Naive thymus-derived CD4-positive, alpha-beta T cell (primary cell): ENCODE data around the gene SOST. TPM values are rescaled to one million over a fixed set of nuclear protein-coding genes. Genes with fewer than 3 reads are reported as not detected.

Experiments used
- ATAC-seq: fragments of 150-1000 bp; cut with Tn5 transposase; 2 replicates; pipeline ENCODE4 v1.10.0; 2021; ENCODE audit warnings: mild to moderate bottlenecking, moderate library complexity
- CTCF ChIA-PET: fragments of 350-600 bp; sonication (Branson Sonifier 250); formaldehyde crosslinking; loops from one replicate; lab custom pipeline; 2021; ENCODE audit warnings: antibody characterized with exemption; lab: Charles Lee
- POLR2A ChIA-PET: fragments of 350-600 bp; sonication (Branson Sonifier 250); formaldehyde crosslinking; loops from one replicate; lab custom pipeline; 2021; ENCODE audit warnings: antibody characterized with exemption, inconsistent platforms; lab: Charles Lee
- DNase-seq, 9 donors: peaks; one replicate each; pipeline versions ENCODE4 v3.0.0 to v3.0.0-alpha.2; 2020 to 2022; ENCODE audit warnings: mixed read lengths in 1 of 9
- H3K27ac ChIP-seq: one replicate; pipeline ENCODE4 v1.7.0; 2013; ENCODE audit warnings: mild to moderate bottlenecking, low read depth, low read length, moderate library complexity
- H3K27me3 ChIP-seq, 2 donors: one replicate each; pipeline ENCODE4 v1.7.0; 2013; ENCODE audit warnings: low read length in 2 of 2, mild to moderate bottlenecking in 2 of 2, moderate library complexity in 2 of 2; ENCODE audit not compliant: control insufficient read depth in 2 of 2, insufficient read depth in 2 of 2
- H3K36me3 ChIP-seq, 3 experiments: 1 replicate in 2 of 3; 2 replicates in 1 of 3; pipeline ENCODE4 v1.7.0; 2013; ENCODE audit warnings: low read length in 3 of 3, mild to moderate bottlenecking in 3 of 3, moderate library complexity in 1 of 3; ENCODE audit not compliant: insufficient read depth in 3 of 3, control insufficient read depth in 2 of 3
- H3K4me1 ChIP-seq, 2 donors: one replicate each; pipeline ENCODE4 v1.7.0; 2013; ENCODE audit warnings: low read length in 2 of 2, mild to moderate bottlenecking in 2 of 2, moderate library complexity in 1 of 2; ENCODE audit not compliant: control insufficient read depth in 2 of 2, insufficient read depth in 2 of 2
- H3K4me3 ChIP-seq: 2 replicates; pipeline ENCODE4 v1.7.0; 2013; ENCODE audit warnings: mild to moderate bottlenecking, low read length
- H3K9me3 ChIP-seq, 3 experiments: 1 replicate in 2 of 3; 2 replicates in 1 of 3; pipeline ENCODE4 v1.7.0; 2013; ENCODE audit warnings: low read length in 3 of 3; ENCODE audit not compliant: control insufficient read depth in 2 of 3
- H3K27ac Mint-ChIP-seq, 9 donors: one replicate each; pipeline ENCODE4 v1.8.0; 2020 to 2022; ENCODE audit warnings: mixed read lengths in 9 of 9, mild to moderate bottlenecking in 8 of 9, moderate library complexity in 5 of 9, inconsistent platforms in 2 of 9
- H3K27me3 Mint-ChIP-seq, 5 donors: one replicate each; pipeline ENCODE4 v1.8.0; 2021 to 2022; ENCODE audit warnings: mixed read lengths in 5 of 5, mild to moderate bottlenecking in 1 of 5
- H3K36me3 Mint-ChIP-seq, 5 donors: one replicate each; pipeline ENCODE4 v1.8.0; 2020 to 2022; ENCODE audit warnings: mixed read lengths in 5 of 5, mild to moderate bottlenecking in 3 of 5, inconsistent platforms in 1 of 5
- H3K4me1 Mint-ChIP-seq, 7 donors: one replicate each; pipeline ENCODE4 v1.8.0; 2020 to 2022; ENCODE audit warnings: mixed read lengths in 7 of 7, mild to moderate bottlenecking in 3 of 7, inconsistent platforms in 1 of 7
- H3K4me3 Mint-ChIP-seq, 10 donors: one replicate each; pipeline ENCODE4 v1.8.0; 2020 to 2022; ENCODE audit warnings: mild to moderate bottlenecking in 10 of 10, mixed read lengths in 10 of 10, moderate library complexity in 6 of 10, inconsistent platforms in 2 of 10
- H3K9me3 Mint-ChIP-seq, 11 donors: one replicate each; pipeline ENCODE4 v1.8.0; 2020 to 2022; ENCODE audit warnings: mixed read lengths in 11 of 11, mild to moderate bottlenecking in 4 of 11, inconsistent platforms in 1 of 11, moderate library complexity in 1 of 11
- intact Hi-C, 2 donors: fragments of 100-400 bp; cut with micrococcal nuclease; formaldehyde crosslinking; loops; one replicate each; pipeline ENCODE4 v1.15.1; 2023
- polyA plus RNA-seq, 2 donors: library from polyadenylated mRNA; unstranded; fragments of 300-500 nt; fragmentation: Illumina TruSeq; gene quantifications; one replicate each; pipeline ENCODE4 v1.2.3, GENCODE V29; 2021
- total RNA-seq, 6 experiments: library from RNA in 5 of 6; stranded (reverse) in 5 of 6; gene quantifications; 1 replicate in 5 of 6; 2 replicates in 1 of 6; pipeline ENCODE4 v1.2.3 and lab custom pipeline; 2021 to 2026

The SOST gene
- total and polyA plus RNA-seq, 7 experiments from 2014 or later = not detected

GRCh38 chr17:43723697-43724359, 34.8 kb downstream of the SOST start:
- H3K36me3 Mint-ChIP-seq = peaks cover 0 to 5% (median 0%) of the 10 kb centered on the region in 5 donors
- H3K27me3 ChIP-seq = no peaks in the 10 kb centered on the region
- peaks cover 0 to 4% (median 0%) of the 10 kb centered on the region in 3 experiments for H3K36me3 ChIP-seq
- peaks cover 0 to 6% (median 0%) of the 10 kb centered on the region in 11 donors for H3K9me3 Mint-ChIP-seq
- CTCF ChIA-PET = no interaction called here
- H3K27ac ChIP-seq = no peak overlapping the region
- no peak for ATAC-seq
- no peak for DNase-seq
- POLR2A ChIA-PET = interaction anchor here (1.3 kb wide), 1 partner anchor 363 kb away, joined by 4 read pairs; no protein-coding TSS in a partner anchor
- peak overlapping the region in 1 of 10 donors; percentile 65 for H3K4me3 Mint-ChIP-seq
- H3K4me3 ChIP-seq = no peak overlapping the region
- peaks cover 5 to 18% (median 6%) of the 10 kb centered on the region in 7 donors for H3K4me1 Mint-ChIP-seq
- peaks cover 0 to 5% of the 10 kb centered on the region in 2 donors for H3K4me1 ChIP-seq
- no peaks in the 10 kb centered on the region for H3K9me3 ChIP-seq
- intact Hi-C loops = loop anchor here in 1 of 2 donors (10.0 kb wide), 1 partner anchor 359 kb away; no protein-coding TSS in a partner anchor
- peaks cover 0 to 6% (median 0%) of the 10 kb centered on the region in 5 donors for H3K27me3 Mint-ChIP-seq
- no peak overlapping the region for H3K27ac Mint-ChIP-seq

DNA sequence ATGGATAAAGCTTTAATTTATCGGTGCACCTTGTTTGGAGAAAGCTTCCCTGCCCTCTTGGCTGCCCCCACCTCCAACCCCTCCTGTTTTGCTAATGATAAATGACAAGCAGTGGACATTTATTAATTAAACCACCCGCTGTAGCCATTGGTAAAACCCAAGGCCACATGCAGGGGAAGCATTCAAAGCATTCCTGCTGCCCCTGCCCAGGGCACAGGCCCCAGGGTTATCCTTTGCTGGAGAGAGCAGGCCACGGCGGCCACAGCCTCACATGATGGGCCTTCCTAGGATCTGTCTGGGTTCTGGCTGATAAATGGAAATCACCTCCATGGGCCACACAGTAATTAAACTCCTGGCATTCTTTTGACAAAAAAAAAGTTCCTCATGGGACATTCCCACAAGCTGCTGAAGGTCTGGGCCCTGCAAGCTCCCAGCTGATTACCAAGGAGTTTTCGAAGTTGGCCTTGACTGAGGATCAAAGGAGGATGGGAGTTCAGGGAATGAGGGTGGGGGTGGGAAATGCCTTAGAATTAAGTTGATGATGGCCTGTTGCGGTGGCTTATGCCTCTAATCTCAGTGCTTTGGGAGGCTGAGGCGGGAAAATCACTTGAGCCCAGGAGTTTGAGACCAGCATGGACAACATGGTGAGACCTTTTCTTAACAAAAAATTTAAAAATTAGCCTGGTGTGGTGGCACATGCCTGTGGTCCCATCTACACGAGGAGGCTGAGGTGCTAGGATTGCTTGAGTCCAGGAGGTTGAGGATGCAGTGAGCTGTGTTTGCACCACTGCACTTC, 35.5 kb downstream of the SOST start:
- no peak for ATAC-seq
- Mint-ChIP-seq H3K9me3 (peaks cover 0 to 6% (median 0%) of the 10 kb centered on the region in 11 donors), H3K4me1 (peaks cover 5 to 18% (median 6%) of the 10 kb centered on the region in 7 donors), H3K27ac (peak overlapping the region in 1 of 9 donors; percentile 22), H3K36me3 (peaks cover 0 to 5% (median 0%) of the 10 kb centered on the region in 5 donors), H3K27me3 (peaks cover 0 to 12% (median 0%) of the 10 kb centered on the region in 5 donors), H3K4me3 (peak overlapping the region in 6 of 10 donors; percentile 3 to 93 (median 23))
- no peak overlapping the region for H3K4me3 ChIP-seq
- H3K4me1 ChIP-seq = peaks cover 0 to 5% of the 10 kb centered on the region in 2 donors
- peaks cover 0 to 4% (median 0%) of the 10 kb centered on the region in 3 experiments for H3K36me3 ChIP-seq
- no peaks in the 10 kb centered on the region for H3K9me3 ChIP-seq
- no peaks in the 10 kb centered on the region for H3K27me3 ChIP-seq
- POLR2A ChIA-PET = interaction anchor here (1.3 kb wide), 1 partner anchor 363 kb away, joined by 4 read pairs; no protein-coding TSS in a partner anchor
- DNase-seq = no peak
- H3K27ac ChIP-seq = no peak overlapping the region
- CTCF ChIA-PET = no interaction called here
- intact Hi-C loops = loop anchor here in 1 of 2 donors (10.0 kb wide), 1 partner anchor 358 kb away; no protein-coding TSS in a partner anchor

GRCh38 chr17:43722269-43722619, 36.3 kb downstream of the SOST start:
- no peaks in the 10 kb centered on the region for H3K27me3 ChIP-seq
- H3K27me3 Mint-ChIP-seq = peaks cover 0 to 13% (median 2%) of the 10 kb centered on the region in 5 donors
- ATAC-seq = no peak
- peaks cover 0 to 5% of the 10 kb centered on the region in 2 donors for H3K4me1 ChIP-seq
- POLR2A ChIA-PET = interaction anchor here (0.6 kb wide), 1 partner anchor 362 kb away, joined by 3 read pairs; no protein-coding TSS in a partner anchor
- intact Hi-C loops = loop anchor here in 1 of 2 donors (10.0 kb wide), 1 partner anchor 357 kb away; no protein-coding TSS in a partner anchor
- H3K4me3 Mint-ChIP-seq = peak overlapping the region in 6 of 10 donors; percentile 18 to 97 (median 87)
- peaks cover 0 to 4% (median 0%) of the 10 kb centered on the region in 3 experiments for H3K36me3 ChIP-seq
- no peak for DNase-seq
- peak overlapping the region in 1 of 9 donors; percentile 90 for H3K27ac Mint-ChIP-seq
- H3K36me3 Mint-ChIP-seq = peaks cover 0 to 5% (median 0%) of the 10 kb centered on the region in 5 donors
- peaks cover 0 to 6% (median 0%) of the 10 kb centered on the region in 11 donors for H3K9me3 Mint-ChIP-seq
- H3K4me3 ChIP-seq = no peak overlapping the region
- peaks cover 5 to 18% (median 6%) of the 10 kb centered on the region in 7 donors for H3K4me1 Mint-ChIP-seq
- no peaks in the 10 kb centered on the region for H3K9me3 ChIP-seq
- no peak overlapping the region for H3K27ac ChIP-seq
- CTCF ChIA-PET = no interaction called here

DNA sequence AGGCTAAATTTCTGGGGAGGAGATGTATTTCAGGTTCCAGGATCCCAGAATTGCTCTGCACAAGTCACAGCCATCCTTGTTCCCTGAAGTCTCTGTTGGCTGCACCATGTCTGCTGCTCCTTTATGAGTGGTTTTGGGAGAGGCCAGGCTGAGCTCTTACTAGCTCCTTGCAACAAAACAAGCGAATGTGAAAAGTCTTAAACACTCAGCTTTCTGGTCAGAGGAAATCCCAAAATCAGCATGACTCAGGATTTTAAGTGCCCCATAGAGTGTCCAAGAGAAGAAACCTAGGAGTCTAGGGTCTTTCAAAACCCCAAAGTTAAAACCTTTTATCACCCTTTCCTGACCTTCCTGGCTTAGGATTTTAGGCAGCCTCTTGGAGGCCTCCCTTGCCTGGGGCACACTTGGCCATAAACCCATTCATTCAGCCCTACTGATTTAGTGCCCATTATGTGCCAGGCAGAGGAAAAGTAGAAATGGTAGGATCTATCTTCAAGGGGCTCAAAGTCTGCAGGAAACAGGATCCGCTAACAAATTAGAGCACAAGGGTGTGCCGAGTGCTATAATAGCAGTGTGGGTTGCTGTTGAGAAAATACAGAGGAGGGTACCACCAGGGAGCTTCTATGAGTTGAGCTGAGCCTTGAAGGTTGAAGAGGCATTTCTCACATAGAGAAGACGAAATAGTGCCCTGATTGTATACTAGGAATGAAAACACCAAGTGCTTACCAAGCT, 36.9 kb downstream of the SOST start:
- ATAC-seq (no peak), DNase-seq (no peak)
- H3K4me3 ChIP-seq = no peak overlapping the region
- ChIA-PET CTCF (no interaction called here), POLR2A (interaction anchor here (0.6 kb wide), 3 partner anchors 8 to 374 kb away, joined by 3 to 7 read pairs (median 3); no protein-coding TSS in a partner anchor)
- H3K36me3 Mint-ChIP-seq = peaks cover 0 to 5% (median 0%) of the 10 kb centered on the region in 5 donors
- peaks cover 5 to 18% (median 6%) of the 10 kb centered on the region in 7 donors for H3K4me1 Mint-ChIP-seq
- H3K36me3 ChIP-seq = peaks cover 0 to 4% (median 0%) of the 10 kb centered on the region in 3 experiments
- peak overlapping the region; percentile 78 to 100 (median 96) for H3K4me3 Mint-ChIP-seq
- peaks cover 0 to 5% of the 10 kb centered on the region in 2 donors for H3K4me1 ChIP-seq
- peak overlapping the region in 8 of 9 donors; percentile 16 to 98 (median 86) for H3K27ac Mint-ChIP-seq
- intact Hi-C loops = loop anchor here (2.0 to 10.0 kb wide), 2 partner anchors 357 to 465 kb away; partner anchors contain the start of gene TMUB2 (in 1 of the 2)
- H3K27me3 Mint-ChIP-seq = peaks cover 0 to 16% (median 5%) of the 10 kb centered on the region in 5 donors
- H3K27me3 ChIP-seq = no peaks in the 10 kb centered on the region
- H3K9me3 Mint-ChIP-seq = peaks cover 0 to 6% (median 0%) of the 10 kb centered on the region in 11 donors
- H3K9me3 ChIP-seq = no peaks in the 10 kb centered on the region
- no peak overlapping the region for H3K27ac ChIP-seq

DNA sequence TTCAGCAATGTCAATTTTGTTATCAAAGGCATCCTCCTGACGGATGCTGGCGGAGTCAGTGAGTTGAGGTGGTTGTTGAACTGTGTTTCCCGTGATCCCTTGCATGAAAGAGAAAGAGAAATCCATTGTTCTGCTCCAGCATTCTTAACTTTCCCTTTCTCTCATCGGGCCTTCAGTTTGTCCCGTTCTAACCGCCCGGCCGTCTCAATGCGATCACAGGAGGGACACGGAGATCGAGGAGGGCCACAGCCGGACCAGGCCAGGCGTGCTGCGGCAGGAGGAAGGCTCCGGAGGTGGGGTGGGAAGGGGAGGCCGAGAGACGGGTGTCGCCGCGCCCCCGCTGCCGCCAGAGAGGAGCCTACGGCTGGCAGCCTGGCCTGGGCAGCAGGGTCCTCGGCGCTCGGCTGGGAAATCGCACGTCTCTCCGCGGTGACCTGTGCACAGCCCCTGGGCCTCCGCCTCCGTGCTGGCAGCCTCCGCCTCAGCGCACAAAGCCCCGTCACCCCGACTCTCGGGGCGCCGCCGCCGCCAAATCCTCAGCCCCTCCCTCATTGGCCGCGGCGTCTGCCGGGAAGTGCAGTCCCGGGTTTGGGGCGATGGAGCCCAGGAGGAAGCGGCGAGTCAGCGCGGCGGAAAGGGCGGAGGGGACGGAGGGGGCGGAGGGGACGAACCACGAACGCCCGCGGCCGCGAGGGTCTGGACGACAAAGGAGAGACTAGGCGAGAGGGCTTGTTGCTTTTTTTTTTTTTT, 38.1 kb downstream of the SOST start:
- peaks cover 0 to 4% (median 0%) of the 10 kb centered on the region in 3 experiments for H3K36me3 ChIP-seq
- Mint-ChIP-seq H3K27me3 (peaks cover 1 to 23% (median 5%) of the 10 kb centered on the region in 5 donors), H3K4me1 (peaks cover 5 to 18% (median 6%) of the 10 kb centered on the region in 7 donors), H3K36me3 (peaks cover 0 to 5% (median 0%) of the 10 kb centered on the region in 5 donors), H3K9me3 (peaks cover 0 to 6% (median 0%) of the 10 kb centered on the region in 11 donors), H3K27ac (peak overlapping the region; percentile 89 to 99 (median 95)), H3K4me3 (peak overlapping the region; percentile 81 to 100 (median 96))
- peak; percentile 60 to 82 (median 74) for DNase-seq
- ChIA-PET POLR2A (interaction anchor here (0.6 to 1.4 kb wide), 4 partner anchors 9 to 375 kb away, joined by 3 to 7 read pairs (median 5); no protein-coding TSS in a partner anchor), CTCF (no interaction called here)
- peak; percentile 96 for ATAC-seq
- H3K27ac ChIP-seq = peak overlapping the region; percentile 93
- peaks cover 0 to 5% of the 10 kb centered on the region in 2 donors for H3K4me1 ChIP-seq
- peak overlapping the region; percentile 96 for H3K4me3 ChIP-seq
- intact Hi-C loops = loop anchor here (2.0 to 10.0 kb wide), 2 partner anchors 356 to 466 kb away; partner anchors contain the start of gene TMUB2 (in 1 of the 2)
- no peaks in the 10 kb centered on the region for H3K9me3 ChIP-seq
- H3K27me3 ChIP-seq = no peaks in the 10 kb centered on the region
